HL-60/S4 treated with retinoic acid at 250 ng/mL for 4 days and 3 days (cell line): ENCODE measurements around the gene HERC4.
"Not testable (repeated sequence)": the region's sequence is repeated elsewhere in the genome, so short reads cannot be mapped to it uniquely, and the experiment has no call there.

ENCODE experiments used
- in situ Hi-C: fragments of 300-500 bp; cut with MboI; formaldehyde crosslinking; loops from 2 replicates; pipeline ENCODE4 v1.7.0; 2022; ENCODE audit warnings: low sequenced_read_pairs

The HERC4 gene

GRCh38 chr10:67975871-67976270, 99.2 kb downstream of the HERC4 start:
- in situ Hi-C loops: no loop called here

GRCh38 chr10:67971311-67971710, 103.8 kb downstream of the HERC4 start:
- in situ Hi-C loops: no loop called here

DNA sequence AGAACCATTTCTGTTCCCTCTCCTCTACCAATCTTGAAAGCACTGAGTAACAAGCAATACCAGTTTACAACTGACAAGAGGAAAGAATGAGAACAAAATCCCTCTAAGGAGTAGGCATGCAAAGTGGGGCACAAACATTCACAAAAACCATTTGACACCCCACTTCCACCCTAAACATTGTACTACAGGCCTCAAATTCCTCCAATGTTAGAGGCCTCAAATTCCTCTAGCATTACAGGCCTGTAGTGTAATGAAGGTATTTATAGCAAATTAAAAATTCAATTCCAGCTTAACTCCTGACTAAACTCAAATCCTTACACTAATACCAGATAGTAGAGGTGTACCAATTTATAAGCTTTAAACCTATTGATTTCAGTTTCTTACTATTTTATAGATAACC, 105.2 kb downstream of the HERC4 start:
- in situ Hi-C loops: no loop called here

DNA sequence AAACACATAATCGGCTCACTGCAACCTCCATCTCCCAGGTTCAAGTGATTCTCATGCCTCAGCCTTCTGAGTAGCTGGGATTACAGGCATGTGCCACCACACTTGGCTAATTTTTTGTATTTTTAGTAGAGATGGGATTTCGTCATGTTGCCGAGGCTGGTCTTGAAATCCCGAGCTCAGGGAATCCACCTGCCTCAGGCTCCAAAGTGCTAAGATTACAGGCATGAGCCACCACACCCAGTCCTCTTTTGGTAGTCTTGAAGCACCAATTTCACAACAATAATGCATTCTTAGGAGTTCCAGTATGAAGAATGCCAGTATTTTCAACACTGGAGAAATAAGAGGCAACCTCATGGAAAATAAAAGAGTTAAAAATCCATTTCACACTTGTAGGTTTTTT, 109.0 kb downstream of the HERC4 start:
- in situ Hi-C loops: not testable (repeated sequence)

GRCh38 chr10:67965456-67965855, 109.6 kb downstream of the HERC4 start:
- in situ Hi-C loops: no loop called here

DNA sequence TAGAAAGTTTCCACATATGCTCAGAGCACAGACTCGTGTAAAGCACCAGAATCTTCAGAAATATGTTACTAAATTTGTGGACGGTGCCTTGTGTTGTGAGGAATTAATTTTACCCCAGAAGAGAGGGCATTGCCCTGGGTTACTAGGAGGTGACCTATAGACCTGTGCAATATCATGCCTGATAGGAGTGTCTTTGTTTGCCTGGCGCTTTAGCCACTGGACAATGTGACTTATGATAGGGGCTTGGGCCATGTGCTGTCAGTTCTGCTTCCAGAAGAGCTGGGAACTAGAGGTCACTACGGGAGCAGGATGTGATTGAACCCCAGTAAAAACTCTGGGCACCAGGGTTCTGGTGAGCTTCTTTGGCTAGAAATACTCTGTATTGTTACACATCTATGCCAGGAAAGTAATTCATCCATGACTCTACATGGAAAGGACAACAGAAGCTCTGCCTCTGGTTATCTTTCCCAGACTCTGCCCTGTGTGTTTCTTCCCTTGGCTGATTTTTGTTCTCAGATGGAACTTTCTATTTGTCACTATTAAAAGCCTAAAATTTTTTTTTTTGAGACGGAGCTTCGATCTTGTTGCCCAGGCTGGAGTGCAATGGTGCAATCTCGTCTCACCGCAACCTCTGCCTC, 115.1 kb downstream of the HERC4 start:
- in situ Hi-C loops: no loop called here

DNA sequence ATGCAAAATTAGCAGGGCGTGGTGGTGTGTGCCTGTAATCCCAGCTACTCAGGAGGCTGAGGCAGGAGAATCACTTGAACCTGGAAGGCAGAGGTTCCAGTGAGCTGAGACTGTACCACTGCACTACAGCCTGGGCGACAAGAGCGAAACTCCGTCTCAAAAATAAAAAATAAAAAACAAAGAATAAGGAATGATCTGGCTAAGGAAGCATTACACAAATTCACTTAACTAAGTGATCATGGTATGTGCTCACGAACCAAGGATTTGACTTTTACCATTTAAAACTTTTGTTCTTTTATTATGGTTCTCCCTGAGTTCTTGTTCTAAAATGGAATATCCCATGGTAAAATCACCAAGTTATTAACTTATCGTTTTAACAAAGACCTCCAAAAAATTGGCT, 119.5 kb downstream of the HERC4 start:
- in situ Hi-C loops: no loop called here

GRCh38 chr10:67943917-67944316, 131.2 kb downstream of the HERC4 start:
- in situ Hi-C loops: no loop called here

DNA sequence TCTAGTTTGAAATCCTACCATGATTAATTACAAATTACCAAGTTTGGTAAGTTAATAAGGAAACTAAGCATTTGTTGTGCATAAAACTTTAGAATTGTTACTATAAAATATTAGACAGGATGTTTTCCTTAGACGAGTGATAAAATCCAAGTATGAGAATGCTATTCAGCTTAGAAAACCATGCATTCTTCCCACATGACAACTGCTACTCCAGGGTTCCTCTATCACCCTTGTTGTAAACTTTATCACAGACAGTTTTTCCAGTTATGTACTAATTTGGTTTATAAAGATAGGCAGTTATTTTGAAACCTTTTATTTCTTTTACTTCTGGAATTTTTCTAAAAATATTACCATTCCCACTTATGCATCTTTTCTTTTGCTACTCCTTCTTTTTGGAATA, 138.7 kb downstream of the HERC4 start:
- in situ Hi-C loops: no loop called here

- in situ Hi-C loops: no loop called here
Observed at GRCh38 chr10:67935223-67935622, 139.9 kb downstream of the HERC4 start.

DNA sequence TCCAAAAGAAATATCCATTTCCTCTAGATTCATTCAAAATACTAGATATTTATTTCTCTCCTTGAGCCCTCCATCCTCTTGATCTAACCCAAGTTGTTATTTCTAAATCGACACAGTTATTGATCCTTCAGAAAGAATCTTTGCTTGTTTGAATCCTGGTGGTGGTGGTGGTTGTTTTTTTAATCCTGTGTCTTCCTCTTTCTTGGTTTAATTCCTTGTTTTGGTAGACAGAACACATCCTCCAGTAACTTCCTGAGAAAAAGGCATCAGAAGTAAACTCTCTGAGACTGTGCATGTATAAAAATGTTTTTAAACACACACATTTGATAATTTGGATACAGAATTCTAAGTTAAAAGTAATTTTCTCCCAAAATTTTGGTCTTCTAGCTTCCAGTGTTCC, 140.7 kb downstream of the HERC4 start:
- in situ Hi-C loops: no loop called here

DNA sequence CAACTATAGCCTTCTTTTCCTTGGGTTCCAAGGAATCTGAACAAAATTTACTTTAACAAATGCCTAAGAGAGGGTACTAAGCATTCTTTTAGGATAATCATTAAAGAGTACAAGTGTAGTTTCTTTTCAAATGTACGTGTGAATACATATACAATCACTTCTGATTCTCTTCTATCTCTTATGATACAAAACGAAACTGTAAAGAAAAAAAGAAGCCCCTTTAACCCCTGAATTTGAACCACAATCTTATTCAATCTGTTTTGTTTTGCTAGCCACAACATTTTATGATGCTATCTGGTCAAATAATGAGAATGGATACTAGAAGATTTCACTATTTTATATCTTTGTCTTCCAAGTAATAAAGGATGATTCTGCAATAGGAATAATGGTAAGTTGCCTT, 141.9 kb downstream of the HERC4 start:
- in situ Hi-C loops: no loop called here

DNA sequence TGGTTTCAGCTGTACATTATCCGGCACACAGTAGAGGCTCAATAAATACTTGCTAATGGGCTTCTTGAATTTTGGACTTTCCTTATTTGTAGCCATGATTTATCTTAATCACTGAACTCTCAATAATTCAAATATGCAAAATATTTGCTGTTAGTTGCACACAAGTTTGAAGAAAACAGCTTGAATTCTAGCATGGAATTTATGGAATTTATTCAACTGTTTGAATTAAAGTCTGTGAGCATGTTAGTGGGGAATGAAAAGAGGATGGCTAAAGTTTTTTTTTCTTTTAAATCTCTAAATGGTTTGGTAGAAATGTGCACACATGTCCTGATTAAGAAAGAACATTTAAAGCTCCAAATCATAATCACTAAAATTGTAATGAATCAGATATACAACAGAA, 148.1 kb downstream of the HERC4 start:
- in situ Hi-C loops: no loop called here

DNA sequence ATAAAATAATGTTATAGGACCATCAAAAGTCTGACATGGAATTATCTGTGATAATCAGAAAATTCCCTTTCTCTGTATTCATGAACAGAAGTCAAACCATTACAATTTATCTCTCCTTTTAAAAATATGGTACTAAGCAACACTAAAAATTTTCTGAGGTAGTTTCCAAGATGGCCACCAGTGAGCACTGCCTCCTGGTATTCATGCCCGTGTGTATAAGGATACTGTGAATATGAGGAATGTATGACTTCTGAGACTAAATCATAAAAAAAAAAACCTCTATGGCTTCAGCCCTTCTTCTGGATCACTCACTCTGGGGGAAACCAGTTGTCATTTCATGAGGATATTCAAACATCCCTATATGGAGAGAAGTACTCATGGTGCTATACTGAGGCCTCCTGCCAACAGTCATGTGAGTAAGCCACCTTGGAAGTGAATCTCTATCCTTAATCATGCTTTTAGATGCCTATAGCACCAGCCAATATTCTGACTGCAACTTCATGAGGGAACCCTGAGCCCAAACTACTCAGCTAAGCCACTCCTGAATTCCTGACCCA, 149.6 kb downstream of the HERC4 start:
- in situ Hi-C loops: no loop called here

DNA sequence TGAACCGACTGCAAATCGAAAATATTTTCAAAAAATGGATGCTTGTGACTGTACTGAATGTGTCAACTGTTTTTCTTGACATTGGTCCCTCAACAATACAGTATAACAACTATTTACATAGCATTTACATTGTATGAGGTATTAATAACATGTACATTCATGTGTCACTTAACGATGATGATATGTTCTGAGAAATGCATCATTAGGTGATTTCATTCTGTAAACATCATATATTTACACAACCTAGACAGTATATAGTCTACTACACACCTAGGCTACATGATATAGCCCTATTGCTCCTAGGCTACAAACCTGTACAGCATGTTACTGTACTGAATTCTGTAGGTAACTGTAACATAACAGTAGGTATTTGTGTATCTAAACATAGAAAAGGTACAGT, 150.9 kb downstream of the HERC4 start:
- in situ Hi-C loops: no loop called here

GRCh38 chr10:67923551-67923950, 151.5 kb downstream of the HERC4 start:
- in situ Hi-C loops: no loop called here

GRCh38 chr10:67921065-67921464, 154.0 kb downstream of the HERC4 start:
- in situ Hi-C loops: no loop called here

- in situ Hi-C loops: no loop called here
Observed at GRCh38 chr10:67917679-67918078, 157.4 kb downstream of the HERC4 start.

GRCh38 chr10:67917169-67917568, 157.9 kb downstream of the HERC4 start:
- in situ Hi-C loops: no loop called here

- in situ Hi-C loops: no loop called here
Observed at GRCh38 chr10:67914777-67915340, 160.2 kb downstream of the HERC4 start.

- in situ Hi-C loops: no loop called here
Observed at GRCh38 chr10:67912331-67912946, 162.6 kb downstream of the HERC4 start.

- in situ Hi-C loops: no loop called here
Observed at GRCh38 chr10:67903581-67903980, 171.5 kb downstream of the HERC4 start.
